GM13976 (cell line): Measurements from ENCODE around the gene ARHGAP15.
A peak's percentile ranks its signal among the peaks of the same experiment; 100 is the strongest.

Experiments used
- DNase-seq: peaks from one replicate; pipeline ENCODE4 v3.0.0; 2012; ENCODE audit warnings: low spot score
- CTCF ChIP-seq: IDR thresholded peaks from 2 replicates; pipeline ENCODE4 v1.5.1; 2012; ENCODE audit warnings: borderline replicate concordance, mild to moderate bottlenecking; ENCODE audit not compliant: insufficient read depth; ENCODE audit errors: extremely low read depth, missing control alignments, control extremely low read depth
- in situ Hi-C: fragments of 300-500 bp; cut with MboI; formaldehyde crosslinking; loops from one replicate; pipeline ENCODE4 v1.12.0; 2022; ENCODE audit warnings: low sequenced_read_pairs, mixed read lengths, inconsistent platforms; ENCODE audit not compliant: unreplicated experiment

Gene ARHGAP15

GRCh38 chr2:143259368-143259958 is 130.2 kb downstream of the ARHGAP15 start:
- TF ChIP-seq CTCF: peak; percentile 76
- peak; percentile 17 for DNase-seq
- in situ Hi-C loops: no loop called here

GRCh38 chr2:143261986-143262385 is 132.8 kb downstream of the ARHGAP15 start:
- in situ Hi-C loops: no loop called here
- no peak for DNase-seq
- TF ChIP-seq CTCF: no peak

- DNase-seq: no peak
- no peak for TF ChIP-seq CTCF
- in situ Hi-C loops: no loop called here
Observed at GRCh38 chr2:143262389-143262788, 133.2 kb downstream of the ARHGAP15 start.

- no peak for DNase-seq
- in situ Hi-C loops: no loop called here
- no peak for TF ChIP-seq CTCF
Observed at GRCh38 chr2:143263066-143263625, 133.9 kb downstream of the ARHGAP15 start.

- DNase-seq: no peak
- TF ChIP-seq CTCF: no peak
- in situ Hi-C loops: no loop called here
Observed at GRCh38 chr2:143264851-143265250, 135.6 kb downstream of the ARHGAP15 start.

GRCh38 chr2:143279672-143280071 is 150.5 kb downstream of the ARHGAP15 start:
- no peak for TF ChIP-seq CTCF
- no peak for DNase-seq
- in situ Hi-C loops: no loop called here
